Gastroesophageal sphincter (tissue), 4 donors: Measurements from ENCODE around the gene SH3PXD2A. TPM values are rescaled to one million over a fixed set of nuclear protein-coding genes. Genes with fewer than 3 reads are reported as not detected.

Experiments
- ATAC-seq: fragments of 150-250 bp; one replicate; pipeline ENCODE4 v1.9.1; 2016; ENCODE audit warnings: mild to moderate bottlenecking, moderate library complexity
- H3K27ac ChIP-seq, 4 donors: fragments of 200-600 bp; sonication (generic) in 3 of 4; 1 replicate in 3 of 4; 2 replicates in 1 of 4; pipeline ENCODE4 v1.5.1; 2016 to 2019
- H3K27me3 ChIP-seq: fragments of 200-600 bp; sonication (generic); one replicate; pipeline ENCODE4 v1.5.1; 2019
- H3K36me3 ChIP-seq, 2 donors: fragments of 200-600 bp; sonication (generic); one replicate each; pipeline ENCODE4 v1.5.1; 2019; ENCODE audit warnings: control low read depth in 1 of 2
- H3K4me1 ChIP-seq, 3 donors: fragments of 200-600 bp; sonication (generic); 1 replicate in 2 of 3; 2 replicates in 1 of 3; pipeline ENCODE4 v1.5.1; 2016 to 2019; ENCODE audit warnings: control low read depth in 2 of 3
- H3K4me3 ChIP-seq, 2 donors: fragments of 200-600 bp; sonication (generic); one replicate each; pipeline ENCODE4 v1.5.1; 2019; ENCODE audit warnings: mild to moderate bottlenecking in 1 of 2, moderate library complexity in 1 of 2
- H3K9me3 ChIP-seq, 3 donors: fragments of 200-600 bp; sonication (generic); one replicate each; pipeline ENCODE4 v1.5.1; 2017 to 2019; ENCODE audit warnings: control low read depth in 2 of 3
- EP300 ChIP-seq: sonication (generic); formaldehyde crosslinking; IDR thresholded peaks from one replicate; pipeline ENCODE4 v1.6.1; 2017; ENCODE audit warnings: antibody characterized with exemption, mild to moderate bottlenecking
- POLR2A ChIP-seq, 2 donors: fragments of 450-650 bp; IDR thresholded peaks; one replicate each; pipeline ENCODE4 v1.6.1; 2017; ENCODE audit warnings: antibody characterized with exemption in 2 of 2, mild to moderate bottlenecking in 2 of 2, moderate library complexity in 1 of 2
- POLR2AphosphoS5 ChIP-seq: sonication (generic); formaldehyde crosslinking; IDR thresholded peaks from one replicate; pipeline ENCODE4 v1.6.1; 2017; ENCODE audit warnings: antibody characterized with exemption
- WGBS, 2 donors: methylation state at CpG; one replicate each; pipeline ENCODE4 v1.1.5; 2018; ENCODE audit warnings: low coverage in 1 of 2; 5-methylcytosine and 5-hydroxymethylcytosine counted together
- total RNA-seq, 4 donors: library from RNA; depleted of rRNA; stranded (reverse); fragments of >200 nt; gene quantifications; one replicate each; pipeline ENCODE4 v1.1.0, GENCODE V29; 2016
- TF ChIP-seq, protein P1 (sequence below), 4 experiments: fragments of 200-600 bp in 2 of 4; fragments of 450-650 bp in 2 of 4; sonication (generic) in 1 of 4; IDR thresholded peaks; one replicate each; pipeline ENCODE4 v1.5.1; 2017 to 2019; ENCODE audit warnings: antibody characterized with exemption in 4 of 4, mild to moderate bottlenecking in 2 of 4, moderate library complexity in 2 of 4

SH3PXD2A gene
- total RNA-seq, 4 donors from 2014 or later, result 31.2 to 65.2 (median 39.5) TPM

DNA sequence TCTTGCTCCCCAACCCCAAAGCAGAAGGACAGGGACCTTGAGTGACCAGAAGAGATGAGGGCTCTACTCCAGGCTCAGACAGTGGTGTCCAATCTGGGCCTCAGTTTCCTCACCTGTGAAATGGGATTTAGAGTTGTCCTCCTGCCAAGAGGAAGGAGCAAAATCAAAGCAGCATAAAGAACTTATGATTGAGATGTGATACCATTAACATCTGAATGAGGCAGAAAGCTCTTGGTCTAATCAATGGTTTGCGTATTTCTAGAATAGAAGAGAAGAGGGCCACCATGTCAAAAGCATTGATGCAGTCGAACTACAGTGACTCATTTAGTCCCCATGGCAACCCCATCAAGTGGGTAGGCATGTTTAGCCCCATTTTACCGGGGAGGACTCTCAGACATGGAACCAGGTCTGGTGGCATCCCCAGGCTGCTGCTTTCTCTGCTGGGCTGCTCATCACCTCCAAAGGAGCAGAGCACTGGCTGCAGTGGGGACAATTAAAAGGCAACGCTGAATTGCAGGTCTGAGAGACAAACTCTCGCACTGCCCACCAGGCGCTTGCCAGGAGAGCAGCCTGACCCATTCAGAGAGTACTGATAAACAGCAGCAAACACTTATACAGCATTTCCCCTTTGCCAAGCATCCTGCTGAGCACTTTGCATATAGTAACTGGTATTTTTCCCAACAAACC lies 186.0 kb downstream of the SH3PXD2A start:
- Histone ChIP-seq H3K4me3 (peak overlapping the region in 1 of 2 donors; percentile 25), H3K36me3 (no peaks in the 10 kb centered on the region), H3K9me3 (no peaks in the 10 kb centered on the region), H3K27me3 (no peaks in the 10 kb centered on the region), H3K4me1 (peaks cover 2 to 67% (median 15%) of the 10 kb centered on the region in 3 donors), H3K27ac (peak overlapping the region in 3 of 4 donors; percentile 58 to 70 (median 66))
- 76 to 80% methylated on average over 3 to 5 of the region's 6 CpGs for WGBS, 2 donors
- no peak for ATAC-seq
- no peak for TF ChIP-seq EP300
- TF ChIP-seq POLR2AphosphoS5, result no peak
- no peak for TF ChIP-seq POLR2A (IDR thresholded peaks at IDR 0.05)
- TF ChIP-seq, protein P1, sequence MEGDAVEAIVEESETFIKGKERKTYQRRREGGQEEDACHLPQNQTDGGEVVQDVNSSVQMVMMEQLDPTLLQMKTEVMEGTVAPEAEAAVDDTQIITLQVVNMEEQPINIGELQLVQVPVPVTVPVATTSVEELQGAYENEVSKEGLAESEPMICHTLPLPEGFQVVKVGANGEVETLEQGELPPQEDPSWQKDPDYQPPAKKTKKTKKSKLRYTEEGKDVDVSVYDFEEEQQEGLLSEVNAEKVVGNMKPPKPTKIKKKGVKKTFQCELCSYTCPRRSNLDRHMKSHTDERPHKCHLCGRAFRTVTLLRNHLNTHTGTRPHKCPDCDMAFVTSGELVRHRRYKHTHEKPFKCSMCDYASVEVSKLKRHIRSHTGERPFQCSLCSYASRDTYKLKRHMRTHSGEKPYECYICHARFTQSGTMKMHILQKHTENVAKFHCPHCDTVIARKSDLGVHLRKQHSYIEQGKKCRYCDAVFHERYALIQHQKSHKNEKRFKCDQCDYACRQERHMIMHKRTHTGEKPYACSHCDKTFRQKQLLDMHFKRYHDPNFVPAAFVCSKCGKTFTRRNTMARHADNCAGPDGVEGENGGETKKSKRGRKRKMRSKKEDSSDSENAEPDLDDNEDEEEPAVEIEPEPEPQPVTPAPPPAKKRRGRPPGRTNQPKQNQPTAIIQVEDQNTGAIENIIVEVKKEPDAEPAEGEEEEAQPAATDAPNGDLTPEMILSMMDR (IDR thresholded peaks at IDR 0.05), result no peak

DNA sequence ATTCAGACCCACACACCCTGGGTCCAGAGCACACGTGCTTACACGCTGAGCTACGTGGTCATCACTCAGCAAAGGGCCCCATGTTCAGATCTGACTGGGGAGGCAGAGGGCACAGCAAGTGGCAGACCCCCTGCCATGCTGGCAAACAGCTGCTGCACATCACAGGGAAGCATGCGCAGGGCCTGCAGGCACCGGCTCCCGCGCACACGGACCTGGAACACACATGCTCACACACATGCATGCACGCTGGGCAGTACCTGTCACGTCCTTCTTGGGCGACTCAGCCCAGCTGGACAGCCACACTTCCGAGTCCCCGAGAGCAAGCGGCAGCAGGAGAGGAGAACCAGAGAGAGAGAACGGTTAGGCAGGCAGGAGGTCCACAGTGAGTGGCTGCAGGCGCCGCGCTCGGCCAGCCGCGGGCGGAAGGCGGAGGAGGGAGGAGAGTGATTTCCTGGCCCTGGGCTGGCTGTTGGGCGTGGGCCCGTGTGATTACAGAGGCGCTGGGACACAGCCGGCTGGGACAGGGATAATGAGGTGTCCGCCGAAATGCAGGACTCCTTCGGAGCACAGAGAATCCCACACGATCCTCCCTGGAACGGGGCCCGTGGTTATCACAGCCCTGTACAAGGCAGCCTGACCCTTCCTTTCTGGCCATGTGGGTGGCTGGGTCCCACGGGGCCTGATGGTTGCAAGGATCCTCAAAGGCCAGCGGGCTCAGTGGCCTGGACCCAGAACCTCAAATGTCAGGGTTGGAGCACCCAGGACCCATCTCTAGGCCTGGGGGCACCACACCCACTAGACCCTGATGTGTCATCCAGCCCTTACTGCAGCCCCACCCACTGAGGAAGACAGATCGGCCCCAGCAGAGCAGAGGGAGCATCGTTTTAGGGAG lies 186.8 kb downstream of the SH3PXD2A start:
- H3K27me3 ChIP-seq, result no peaks in the 10 kb centered on the region
- 30% methylated on average over 2 of the region's 37 CpGs; no CpG with 5 or more reads in 1 of the 2 donors for WGBS, 2 donors
- ATAC-seq, result peak; percentile 84
- peak overlapping the region in 3 of 4 donors; percentile 58 to 70 (median 66) for H3K27ac ChIP-seq
- TF ChIP-seq, protein P1 (IDR thresholded peaks at IDR 0.05), result no peak
- TF ChIP-seq POLR2AphosphoS5 (peak; percentile 26), EP300 (no peak), POLR2A (IDR thresholded peaks at IDR 0.05) (no peak)
- peaks cover 2 to 75% (median 15%) of the 10 kb centered on the region in 3 donors for H3K4me1 ChIP-seq
- H3K9me3 ChIP-seq, result no peaks in the 10 kb centered on the region
- no peaks in the 10 kb centered on the region for H3K36me3 ChIP-seq
- peak overlapping the region in 1 of 2 donors; percentile 25 for H3K4me3 ChIP-seq

DNA sequence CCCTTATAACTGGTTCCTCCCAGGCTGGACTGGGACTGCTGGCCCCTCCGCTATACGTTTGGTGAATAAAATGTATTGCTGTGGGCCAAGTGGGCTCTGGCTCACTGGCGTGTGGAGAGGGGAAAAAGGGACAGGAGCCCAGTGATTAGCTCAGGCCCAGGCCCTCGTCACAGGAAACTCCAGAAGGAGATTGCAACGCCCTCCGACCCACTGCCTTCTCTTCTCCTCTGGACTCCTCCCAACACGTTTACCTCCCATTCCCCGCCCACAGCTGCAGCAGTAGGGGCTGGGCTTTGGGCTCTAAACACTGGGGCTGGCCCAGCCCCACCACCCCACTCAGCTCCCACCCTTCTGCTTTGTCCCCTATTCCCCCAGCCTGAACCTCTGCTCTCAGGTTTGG lies 188.0 kb downstream of the SH3PXD2A start:
- peak overlapping the region in 3 of 4 donors; percentile 57 to 70 (median 66) for H3K27ac ChIP-seq
- 62% methylated on average over 4 of the region's 8 CpGs; no CpG with 5 or more reads in 1 of the 2 donors for WGBS, 2 donors
- no peaks in the 10 kb centered on the region for H3K9me3 ChIP-seq
- TF ChIP-seq, protein P1 (IDR thresholded peaks at IDR 0.05), result no peak
- TF ChIP-seq EP300, result no peak
- TF ChIP-seq POLR2A (IDR thresholded peaks at IDR 0.05), result no peak
- no peak for TF ChIP-seq POLR2AphosphoS5
- H3K4me1 ChIP-seq, result peaks cover 2 to 81% (median 15%) of the 10 kb centered on the region in 3 donors
- H3K4me3 ChIP-seq, result no peak overlapping the region
- no peaks in the 10 kb centered on the region for H3K27me3 ChIP-seq
- H3K36me3 ChIP-seq, result no peaks in the 10 kb centered on the region
- no peak for ATAC-seq

DNA sequence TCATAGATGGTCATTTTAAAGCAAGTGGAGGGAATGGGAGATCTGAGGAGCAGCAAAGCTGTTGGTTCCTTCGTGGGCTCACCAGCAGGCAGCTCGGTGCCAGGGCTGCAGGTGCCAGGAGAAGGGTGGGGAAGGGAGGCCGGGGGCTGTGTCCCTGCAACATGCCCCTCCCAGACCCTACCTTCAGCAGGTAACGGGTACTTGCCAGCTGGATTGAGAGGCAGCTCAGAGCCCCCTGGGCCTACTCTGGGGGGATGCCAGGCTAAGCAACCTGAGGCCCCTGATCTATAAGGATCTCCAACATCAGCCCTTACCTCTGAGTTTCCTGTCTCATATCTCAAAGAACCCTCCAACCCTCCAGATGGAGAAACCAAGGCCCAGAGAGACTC lies 188.6 kb downstream of the SH3PXD2A start:
- Histone ChIP-seq H3K4me1 (peaks cover 2 to 80% (median 18%) of the 10 kb centered on the region in 3 donors), H3K4me3 (no peak overlapping the region), H3K36me3 (no peaks in the 10 kb centered on the region), H3K27ac (peak overlapping the region in 3 of 4 donors; percentile 57 to 70 (median 66)), H3K27me3 (no peaks in the 10 kb centered on the region), H3K9me3 (no peaks in the 10 kb centered on the region)
- ATAC-seq, result no peak
- no CpG with 5 or more reads among the region's 4 CpGs for WGBS, 2 donors
- TF ChIP-seq, protein P1 (IDR thresholded peaks at IDR 0.05), result no peak
- TF ChIP-seq EP300 (no peak), POLR2AphosphoS5 (no peak), POLR2A (IDR thresholded peaks at IDR 0.05) (no peak)
